GM13977 (cell line): ENCODE data around the gene ANKRD55.
"Not testable (repeated sequence)": the region's sequence is repeated elsewhere in the genome, so short reads cannot be mapped to it uniquely, and the experiment has no call there.

Experiments used
- DNase-seq: peaks from one replicate; pipeline ENCODE4 v3.0.0; 2012; ENCODE audit warnings: low spot score
- in situ Hi-C: fragments of 300-500 bp; cut with MboI; formaldehyde crosslinking; loops from one replicate; pipeline ENCODE4 v1.12.0; 2022; ENCODE audit warnings: low sequenced_read_pairs, low pct_unique_long_range_greater_than_20kb, mixed read lengths, inconsistent platforms; ENCODE audit not compliant: unreplicated experiment
- TF ChIP-seq, protein P1 (sequence below): IDR thresholded peaks from 2 replicates; pipeline ENCODE4 v1.5.1; 2012; ENCODE audit warnings: mild to moderate bottlenecking, control low read depth; ENCODE audit not compliant: insufficient read depth; ENCODE audit errors: extremely low read depth, missing control alignments

Gene ANKRD55

DNA sequence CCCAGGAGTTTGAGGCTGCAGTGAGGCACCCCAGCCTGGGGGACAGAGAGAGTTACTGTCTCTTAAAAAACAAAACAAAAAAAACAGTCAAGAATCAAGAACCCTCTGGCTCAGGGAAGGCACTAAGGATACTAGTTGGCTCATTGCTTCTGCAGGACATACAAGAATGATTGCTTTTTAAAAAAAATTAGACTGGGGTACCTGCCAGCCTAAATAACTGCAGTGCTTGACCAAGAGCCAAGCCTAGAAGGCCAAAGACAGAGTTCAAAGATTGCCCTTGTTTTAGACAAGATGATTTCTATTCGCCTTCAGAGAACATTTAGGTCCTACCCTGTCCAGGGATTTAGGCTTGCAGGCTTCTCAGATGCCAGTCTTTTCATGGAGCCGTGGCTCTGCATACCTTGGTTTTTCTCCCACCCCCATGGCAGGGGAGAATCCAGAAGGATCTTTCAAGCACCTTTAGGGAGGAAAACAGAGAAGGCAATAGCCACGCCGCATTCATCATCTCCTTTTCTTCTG lies 144.6 kb downstream of the ANKRD55 start:
- TF ChIP-seq, protein P1, sequence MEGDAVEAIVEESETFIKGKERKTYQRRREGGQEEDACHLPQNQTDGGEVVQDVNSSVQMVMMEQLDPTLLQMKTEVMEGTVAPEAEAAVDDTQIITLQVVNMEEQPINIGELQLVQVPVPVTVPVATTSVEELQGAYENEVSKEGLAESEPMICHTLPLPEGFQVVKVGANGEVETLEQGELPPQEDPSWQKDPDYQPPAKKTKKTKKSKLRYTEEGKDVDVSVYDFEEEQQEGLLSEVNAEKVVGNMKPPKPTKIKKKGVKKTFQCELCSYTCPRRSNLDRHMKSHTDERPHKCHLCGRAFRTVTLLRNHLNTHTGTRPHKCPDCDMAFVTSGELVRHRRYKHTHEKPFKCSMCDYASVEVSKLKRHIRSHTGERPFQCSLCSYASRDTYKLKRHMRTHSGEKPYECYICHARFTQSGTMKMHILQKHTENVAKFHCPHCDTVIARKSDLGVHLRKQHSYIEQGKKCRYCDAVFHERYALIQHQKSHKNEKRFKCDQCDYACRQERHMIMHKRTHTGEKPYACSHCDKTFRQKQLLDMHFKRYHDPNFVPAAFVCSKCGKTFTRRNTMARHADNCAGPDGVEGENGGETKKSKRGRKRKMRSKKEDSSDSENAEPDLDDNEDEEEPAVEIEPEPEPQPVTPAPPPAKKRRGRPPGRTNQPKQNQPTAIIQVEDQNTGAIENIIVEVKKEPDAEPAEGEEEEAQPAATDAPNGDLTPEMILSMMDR, result no peak
- in situ Hi-C loops, result no loop called here
- DNase-seq, result no peak

DNA sequence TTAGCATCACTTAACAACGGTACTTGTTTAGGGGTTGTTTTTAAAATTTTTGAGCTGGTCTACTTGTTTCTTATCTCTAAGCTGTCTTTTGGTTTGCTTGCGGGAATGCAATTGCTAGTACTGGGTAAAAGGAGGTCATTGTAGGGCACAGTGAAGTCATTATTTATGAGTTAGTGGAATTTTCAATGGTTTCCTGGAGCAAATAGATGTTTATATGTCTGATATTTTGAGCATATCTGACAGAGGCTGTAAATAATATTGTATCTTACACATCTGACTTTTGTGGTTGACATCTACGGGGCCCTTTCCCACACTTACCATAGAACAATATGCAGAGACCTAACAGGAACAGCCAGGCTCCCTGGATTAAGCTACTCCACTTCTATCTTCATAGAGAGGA lies 147.9 kb downstream of the ANKRD55 start:
- TF ChIP-seq, protein P1, result no peak
- DNase-seq, result no peak
- in situ Hi-C loops, result no loop called here

DNA sequence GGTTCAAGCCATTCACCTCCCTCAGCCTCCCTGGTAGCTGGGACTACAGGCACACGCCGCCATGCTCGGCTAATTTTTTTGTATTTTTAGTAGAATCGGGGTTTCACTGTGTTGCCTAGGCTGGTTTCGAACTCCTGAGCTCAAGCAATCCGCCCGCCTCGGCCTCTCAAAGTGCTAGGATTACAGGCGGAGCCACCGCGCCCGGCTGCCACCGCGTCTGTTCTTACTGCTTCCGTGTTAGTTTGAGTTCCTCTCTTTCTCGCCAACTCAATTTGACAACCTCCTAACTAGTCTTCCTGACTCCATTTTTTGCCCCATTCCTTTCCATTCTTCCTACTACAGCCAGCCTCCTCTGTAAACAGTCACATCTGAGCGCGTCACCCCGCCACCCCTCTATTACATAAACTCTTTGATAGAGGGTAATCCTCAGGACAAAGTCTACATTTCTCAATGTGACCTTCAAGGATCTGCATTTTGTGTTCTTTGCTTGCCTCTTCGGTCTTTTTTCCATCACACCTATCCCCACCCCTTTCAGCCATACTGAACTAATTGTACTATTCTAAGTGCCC lies 149.8 kb downstream of the ANKRD55 start:
- TF ChIP-seq, protein P1, result no peak
- in situ Hi-C loops, result no loop called here

GRCh38 chr5:56081053-56081642 lies 152.0 kb downstream of the ANKRD55 start:
- DNase-seq, in situ Hi-C loops: not testable (repeated sequence)

More for the DNA sequence above, 149.8 kb downstream of the ANKRD55 start:
- DNase-seq, result no peak

DNA sequence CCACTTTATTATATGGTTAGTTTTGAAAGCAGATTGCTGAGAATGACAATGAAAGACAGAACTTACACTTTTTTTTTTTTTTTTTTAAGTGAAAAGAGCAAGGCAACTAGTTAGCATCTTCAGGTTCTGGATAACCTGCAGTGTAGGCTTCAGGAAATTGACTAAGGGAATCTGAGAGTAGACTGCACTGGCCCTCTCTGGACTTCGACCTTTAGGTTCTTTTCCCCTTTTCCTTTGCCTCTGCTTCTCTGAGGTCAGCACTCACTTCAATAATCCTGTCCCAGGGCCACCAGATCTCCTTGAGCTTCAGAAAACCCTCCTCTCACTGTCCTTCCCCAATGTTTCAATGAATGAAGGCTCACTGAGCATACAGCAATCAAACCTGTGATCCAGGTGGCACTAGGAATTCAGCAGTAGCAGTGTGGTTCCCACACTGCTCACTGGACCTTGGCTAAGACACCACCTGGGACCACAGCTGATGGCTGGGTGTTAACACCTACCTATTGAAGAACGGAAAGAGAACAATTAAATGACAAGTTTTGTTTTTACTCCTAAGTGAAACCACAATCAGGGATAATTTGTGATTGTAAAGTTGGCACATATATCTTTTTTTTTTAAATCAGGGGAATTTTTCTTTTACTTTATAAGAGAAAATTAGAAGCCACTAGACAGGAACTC lies 152.6 kb downstream of the ANKRD55 start:
- in situ Hi-C loops, result no loop called here
- DNase-seq, result no peak
- TF ChIP-seq, protein P1, result no peak

DNA sequence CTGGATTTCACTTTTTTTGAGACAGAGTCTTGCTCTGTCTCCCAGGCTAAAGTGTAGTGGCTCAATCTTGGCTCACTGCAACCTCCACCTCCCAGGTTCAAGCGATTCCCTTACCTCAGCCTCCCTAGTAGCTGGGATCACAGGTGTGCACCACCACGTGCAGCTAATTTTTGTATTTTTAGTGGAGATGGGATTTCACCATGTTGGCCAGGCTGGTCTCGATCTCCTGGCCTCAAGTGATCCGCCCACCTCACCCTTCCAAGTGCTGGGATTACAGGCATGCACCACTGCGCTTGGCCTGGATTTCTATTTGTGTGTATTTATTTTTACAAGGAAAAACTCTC lies 154.0 kb downstream of the ANKRD55 start:
- DNase-seq, in situ Hi-C loops: not testable (repeated sequence)

- in situ Hi-C loops, result no loop called here
- no peak for DNase-seq
- TF ChIP-seq, protein P1, result no peak
Measured at GRCh38 chr5:56078278-56079156, 154.6 kb downstream of the ANKRD55 start.
